Endothelial cell (in vitro differentiated cells): ENCODE results near the gene TIGIT. TPM values are rescaled to one million over a fixed set of nuclear protein-coding genes. Genes with fewer than 3 reads are reported as not detected.

Experiments used
- DNase-seq: peaks from one replicate; pipeline ENCODE4 v3.0.0; 2021; ENCODE audit warnings: low spot score
- H3K27ac Mint-ChIP-seq: one replicate; pipeline ENCODE4 v1.8.0; 2021; ENCODE audit warnings: mixed read lengths, inconsistent platforms; ENCODE audit not compliant: unreplicated experiment
- H3K27me3 Mint-ChIP-seq: one replicate; pipeline ENCODE4 v1.8.0; 2021; ENCODE audit warnings: mild to moderate bottlenecking, moderate library complexity, mixed read lengths, inconsistent platforms; ENCODE audit not compliant: unreplicated experiment
- H3K36me3 Mint-ChIP-seq: one replicate; pipeline ENCODE4 v1.8.0; 2021; ENCODE audit warnings: mild to moderate bottlenecking, low read depth, mixed read lengths, inconsistent platforms; ENCODE audit not compliant: unreplicated experiment
- H3K4me1 Mint-ChIP-seq: one replicate; pipeline ENCODE4 v1.8.0; 2021; ENCODE audit warnings: mild to moderate bottlenecking, mixed read lengths, inconsistent platforms; ENCODE audit not compliant: unreplicated experiment
- H3K4me3 Mint-ChIP-seq: one replicate; pipeline ENCODE4 v1.8.0; 2021; ENCODE audit warnings: mild to moderate bottlenecking, mixed read lengths, inconsistent platforms; ENCODE audit not compliant: unreplicated experiment
- H3K9me3 Mint-ChIP-seq: one replicate; pipeline ENCODE4 v1.8.0; 2021; ENCODE audit warnings: mixed read lengths, inconsistent platforms; ENCODE audit not compliant: unreplicated experiment
- total RNA-seq: library from RNA; stranded (reverse); fragmentation: NEBNext Ultra II Directional; extraction: Animal tissue kit (Norgen Biotek cat#: 25700); gene quantifications from one replicate; pipeline ENCODE4 v1.2.1, GENCODE V29; 2021; ENCODE audit not compliant: unreplicated experiment
- TF ChIP-seq, protein P1 (sequence below): fragments of 200-600 bp; sonication (generic); IDR thresholded peaks from one replicate; pipeline ENCODE4 v1.5.0; 2021; ENCODE audit warnings: antibody characterized with exemption; ENCODE audit not compliant: unreplicated experiment

Gene TIGIT
- total RNA-seq, 1 donor from 2014 or later: not detected

DNA sequence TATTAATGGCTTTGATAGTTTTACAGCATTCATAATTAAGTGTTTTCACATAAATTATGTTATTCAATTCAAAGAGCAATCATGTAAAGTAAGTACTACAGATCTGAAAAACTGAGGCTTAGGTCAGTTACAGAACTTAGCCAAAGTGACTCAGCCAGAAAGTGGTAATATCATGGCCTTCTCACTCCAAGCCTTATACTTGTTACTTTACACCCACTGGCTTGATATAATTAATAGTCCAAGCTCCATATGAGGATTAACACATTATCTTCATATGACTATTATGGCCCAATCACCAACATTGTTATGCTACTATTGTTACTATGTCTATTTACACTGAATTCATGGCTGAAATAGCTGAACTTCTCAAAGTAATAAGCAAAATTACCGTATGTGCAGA, 50.7 kb downstream of the TIGIT start:
- Mint-ChIP-seq H3K4me1 (peaks cover 6% of the 10 kb centered on the region), H3K36me3 (no peaks in the 10 kb centered on the region), H3K27me3 (no peaks in the 10 kb centered on the region), H3K27ac (no peak overlapping the region), H3K4me3 (no peak overlapping the region), H3K9me3 (no peaks in the 10 kb centered on the region)
- TF ChIP-seq, protein P1, sequence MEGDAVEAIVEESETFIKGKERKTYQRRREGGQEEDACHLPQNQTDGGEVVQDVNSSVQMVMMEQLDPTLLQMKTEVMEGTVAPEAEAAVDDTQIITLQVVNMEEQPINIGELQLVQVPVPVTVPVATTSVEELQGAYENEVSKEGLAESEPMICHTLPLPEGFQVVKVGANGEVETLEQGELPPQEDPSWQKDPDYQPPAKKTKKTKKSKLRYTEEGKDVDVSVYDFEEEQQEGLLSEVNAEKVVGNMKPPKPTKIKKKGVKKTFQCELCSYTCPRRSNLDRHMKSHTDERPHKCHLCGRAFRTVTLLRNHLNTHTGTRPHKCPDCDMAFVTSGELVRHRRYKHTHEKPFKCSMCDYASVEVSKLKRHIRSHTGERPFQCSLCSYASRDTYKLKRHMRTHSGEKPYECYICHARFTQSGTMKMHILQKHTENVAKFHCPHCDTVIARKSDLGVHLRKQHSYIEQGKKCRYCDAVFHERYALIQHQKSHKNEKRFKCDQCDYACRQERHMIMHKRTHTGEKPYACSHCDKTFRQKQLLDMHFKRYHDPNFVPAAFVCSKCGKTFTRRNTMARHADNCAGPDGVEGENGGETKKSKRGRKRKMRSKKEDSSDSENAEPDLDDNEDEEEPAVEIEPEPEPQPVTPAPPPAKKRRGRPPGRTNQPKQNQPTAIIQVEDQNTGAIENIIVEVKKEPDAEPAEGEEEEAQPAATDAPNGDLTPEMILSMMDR: no peak
- no peak for DNase-seq

DNA sequence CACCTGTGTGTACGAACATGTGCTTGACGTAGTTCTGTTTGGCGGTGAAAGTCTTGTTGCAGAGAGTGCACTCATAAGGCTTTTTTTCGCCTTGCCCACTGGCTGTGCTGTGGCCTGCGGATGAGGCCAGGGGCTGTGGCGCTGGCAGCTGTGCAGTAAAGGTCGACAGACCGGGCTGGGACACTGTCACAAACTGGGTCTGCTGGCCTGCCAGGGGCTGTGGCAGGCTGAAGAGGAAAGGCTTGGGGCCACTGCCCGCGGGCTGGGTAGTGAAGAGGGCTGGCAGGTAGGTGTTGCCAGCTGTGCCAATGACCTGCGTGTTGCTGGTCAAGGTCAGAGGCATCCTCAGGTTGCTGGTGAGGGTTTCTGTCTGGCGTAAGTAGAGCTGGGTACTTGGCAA, 56.4 kb downstream of the TIGIT start:
- Mint-ChIP-seq H3K4me1 (peaks cover 6% of the 10 kb centered on the region), H3K9me3 (no peaks in the 10 kb centered on the region), H3K4me3 (no peak overlapping the region), H3K27me3 (no peaks in the 10 kb centered on the region), H3K36me3 (no peaks in the 10 kb centered on the region), H3K27ac (no peak overlapping the region)
- TF ChIP-seq, protein P1: no peak
- DNase-seq: no peak

DNA sequence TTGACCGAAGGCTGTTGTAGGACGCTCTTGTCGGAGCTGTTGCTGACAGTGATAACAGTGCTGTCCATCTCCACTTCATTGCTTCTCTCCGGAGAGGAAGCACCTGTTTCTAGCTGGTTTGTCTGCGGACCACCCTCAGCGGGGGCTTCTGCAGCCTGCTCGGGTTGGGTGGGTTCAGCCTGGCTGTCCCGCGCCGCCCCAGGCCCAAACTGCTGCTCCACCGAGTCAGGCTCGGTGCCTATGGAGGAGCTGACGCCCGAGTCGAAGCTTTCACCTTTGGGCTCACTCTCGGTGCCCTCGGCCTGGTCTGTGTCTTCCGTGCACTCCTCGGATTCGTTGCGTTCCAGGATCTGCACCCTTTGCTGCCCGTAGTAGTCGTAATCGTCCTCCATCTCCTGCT, 56.9 kb downstream of the TIGIT start:
- Mint-ChIP-seq H3K27me3 (no peaks in the 10 kb centered on the region), H3K36me3 (no peaks in the 10 kb centered on the region), H3K4me1 (peaks cover 5% of the 10 kb centered on the region), H3K4me3 (no peak overlapping the region), H3K9me3 (no peaks in the 10 kb centered on the region), H3K27ac (no peak overlapping the region)
- DNase-seq: no peak
- TF ChIP-seq, protein P1: no peak

DNA sequence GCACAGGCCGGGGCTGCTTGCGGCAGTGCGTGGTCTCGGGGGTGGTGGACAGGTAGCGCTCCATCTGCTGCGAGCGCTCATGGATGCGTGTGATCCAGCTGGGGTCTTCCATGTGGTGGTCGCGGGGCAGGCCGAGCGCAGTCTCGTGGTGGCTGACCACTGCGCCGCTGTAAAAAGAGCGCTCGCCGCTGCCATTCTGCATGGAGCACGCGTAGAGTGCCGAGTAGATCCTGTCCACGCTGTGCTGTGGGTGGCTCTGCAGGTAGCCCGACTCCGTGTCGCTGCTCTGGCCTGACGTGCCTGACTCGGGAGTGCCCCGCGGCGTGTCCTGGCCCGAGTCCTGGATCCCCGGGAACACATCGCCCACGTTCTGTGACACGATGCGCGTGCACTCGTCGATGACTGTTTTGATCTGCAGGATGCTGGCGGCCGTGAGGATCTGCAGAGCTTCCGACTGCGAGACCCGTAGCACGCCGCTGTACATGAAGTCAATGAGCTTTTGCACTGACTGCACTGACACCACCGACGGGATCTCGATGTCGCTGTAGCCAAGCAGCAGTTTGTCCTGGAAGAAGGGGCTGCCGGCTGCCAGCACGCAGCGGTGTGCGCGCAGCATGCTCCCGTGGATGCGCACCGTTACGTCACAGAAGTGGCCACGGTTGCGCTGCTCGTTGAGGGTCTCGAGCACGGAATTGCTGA, 57.4 kb downstream of the TIGIT start:
- Mint-ChIP-seq H3K27me3 (no peaks in the 10 kb centered on the region), H3K4me3 (no peak overlapping the region), H3K9me3 (no peaks in the 10 kb centered on the region), H3K36me3 (no peaks in the 10 kb centered on the region), H3K4me1 (no peaks in the 10 kb centered on the region), H3K27ac (no peak overlapping the region)
- no peak for DNase-seq
- TF ChIP-seq, protein P1: no peak

DNA sequence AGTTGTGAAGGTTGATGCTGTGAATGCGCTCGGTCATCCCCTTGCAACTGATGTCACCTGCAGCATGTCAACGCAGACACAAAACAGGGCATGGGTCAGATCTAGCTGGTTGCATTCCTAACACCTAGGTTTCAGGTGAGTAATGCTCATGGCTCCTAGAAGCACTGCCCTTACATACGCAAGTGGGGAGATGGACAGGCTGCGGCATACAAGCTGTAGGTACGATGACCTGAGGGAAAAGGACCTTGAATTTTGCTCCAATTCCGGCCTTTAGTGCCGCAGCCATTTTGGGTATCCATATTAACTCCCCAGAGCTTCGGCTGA, 58.0 kb downstream of the TIGIT start:
- no peak overlapping the region for H3K4me3 Mint-ChIP-seq
- no peaks in the 10 kb centered on the region for H3K36me3 Mint-ChIP-seq
- H3K27ac Mint-ChIP-seq: no peak overlapping the region
- DNase-seq: no peak
- TF ChIP-seq, protein P1: no peak
- H3K9me3 Mint-ChIP-seq: no peaks in the 10 kb centered on the region
- no peaks in the 10 kb centered on the region for H3K27me3 Mint-ChIP-seq
- H3K4me1 Mint-ChIP-seq: no peaks in the 10 kb centered on the region
